Hematopoietic multipotent progenitor cell treated with erythropoietin and hydrocortisone succinate and interleukin-3 and kit ligand, for 17 days (in vitro differentiated cells): ENCODE results near the gene FAF2.

Experiments used
- DNase-seq: peaks from one replicate; pipeline ENCODE4 v3.0.0-alpha.2; 2015; ENCODE audit warnings: low spot score

The FAF2 gene

GRCh38 chr5:176531902-176532493, 83.8 kb downstream of the FAF2 start:
- no peak for DNase-seq

DNA sequence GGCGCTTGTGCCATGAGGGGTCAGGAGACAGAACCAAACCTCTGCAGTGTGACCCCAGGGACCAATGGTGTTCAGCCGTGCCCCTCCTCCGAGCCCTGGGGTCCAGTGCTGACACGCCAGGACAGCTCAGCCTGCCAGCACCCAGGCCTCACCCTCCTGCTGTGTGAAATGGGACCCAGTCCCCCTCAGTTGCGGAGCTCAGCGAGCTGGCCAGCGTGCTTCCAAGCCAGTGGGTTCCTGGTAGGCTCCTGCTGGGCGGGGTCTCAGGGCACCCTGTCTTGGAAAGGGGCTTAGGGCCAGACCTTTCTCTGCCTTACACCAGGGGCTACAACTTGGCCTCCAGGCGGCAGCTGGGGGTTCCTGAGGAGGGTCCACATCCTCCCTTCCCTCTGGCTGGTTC, 84.6 kb downstream of the FAF2 start:
- DNase-seq = no peak

- no peak for DNase-seq
Measured at GRCh38 chr5:176533390-176533789, 85.2 kb downstream of the FAF2 start.

DNA sequence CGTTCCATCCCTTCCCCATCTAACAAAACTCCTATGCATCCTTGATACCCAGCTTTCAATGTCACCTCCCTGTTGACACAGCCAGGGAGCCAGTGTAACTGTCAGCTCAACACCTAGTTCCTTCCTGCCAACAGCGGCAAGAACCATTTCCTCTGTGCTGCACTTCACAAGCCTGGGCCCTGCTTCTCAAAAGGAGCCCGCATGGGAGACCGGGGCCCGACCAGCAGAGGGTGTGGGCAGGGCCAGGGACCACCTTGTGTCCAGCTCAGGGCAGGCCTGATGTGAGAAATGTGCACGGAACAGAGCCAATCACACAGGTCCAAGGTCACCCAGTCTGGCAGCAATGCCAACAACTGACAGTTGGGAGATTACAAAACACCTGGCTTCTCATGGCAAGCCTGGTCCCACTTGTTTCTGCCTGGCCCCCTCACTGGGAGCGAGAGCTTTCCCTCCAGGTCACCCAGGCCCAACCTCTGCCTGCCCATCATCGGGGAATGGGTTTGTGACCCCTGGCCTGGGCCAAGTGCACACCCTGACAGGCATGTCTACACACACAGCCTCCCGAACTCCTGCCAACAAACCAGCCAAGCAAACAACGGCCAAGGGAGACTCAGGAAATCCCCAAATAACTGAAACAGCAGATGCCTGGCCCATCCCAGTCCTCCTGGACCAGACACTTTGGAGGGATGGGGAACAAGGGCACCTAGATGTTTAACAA, 85.9 kb downstream of the FAF2 start:
- no peak for DNase-seq

GRCh38 chr5:176534640-176535039, 86.5 kb downstream of the FAF2 start:
- DNase-seq = no peak

GRCh38 chr5:176535101-176535663, 87.0 kb downstream of the FAF2 start:
- peak; percentile 55 for DNase-seq

GRCh38 chr5:176535664-176536131, 87.5 kb downstream of the FAF2 start:
- DNase-seq = no peak

DNA sequence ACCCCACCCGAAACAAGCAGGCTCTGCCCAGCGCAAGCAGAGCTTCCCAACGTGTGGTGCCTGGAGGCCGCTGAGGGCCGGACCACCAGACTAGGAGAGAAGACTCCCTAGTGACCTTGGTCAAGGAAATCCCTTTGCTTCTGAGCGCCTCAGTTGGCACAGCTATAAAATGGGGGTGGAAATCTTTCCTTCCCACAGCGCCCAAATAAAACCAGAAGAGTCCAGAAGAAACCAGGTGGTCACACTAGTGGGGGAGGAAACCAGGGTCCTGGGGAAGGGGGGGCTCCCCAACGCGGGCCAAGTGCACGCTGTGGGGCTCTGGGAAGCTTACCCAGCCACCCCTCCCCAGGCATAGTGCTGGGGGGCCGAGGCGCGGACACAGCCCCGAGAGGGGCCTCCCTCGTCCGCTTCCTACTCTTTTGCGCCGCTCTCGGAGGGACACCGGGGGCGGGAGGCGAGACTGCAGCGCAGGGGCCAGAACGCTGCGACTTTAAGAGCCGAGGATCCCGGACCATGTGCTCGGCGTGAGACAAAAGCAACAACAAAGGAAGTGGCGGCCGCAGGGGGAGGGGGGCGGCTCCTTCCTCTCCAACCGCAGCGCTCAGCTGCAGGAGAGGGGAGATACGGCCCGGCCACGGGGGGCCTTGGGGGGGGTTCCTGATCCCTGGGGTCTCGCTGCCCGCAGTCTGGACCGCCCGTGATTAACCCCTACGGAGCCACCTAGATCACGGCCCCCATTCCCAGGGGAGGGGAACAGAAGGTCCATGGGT, 88.1 kb downstream of the FAF2 start:
- DNase-seq = peak; percentile 32

DNA sequence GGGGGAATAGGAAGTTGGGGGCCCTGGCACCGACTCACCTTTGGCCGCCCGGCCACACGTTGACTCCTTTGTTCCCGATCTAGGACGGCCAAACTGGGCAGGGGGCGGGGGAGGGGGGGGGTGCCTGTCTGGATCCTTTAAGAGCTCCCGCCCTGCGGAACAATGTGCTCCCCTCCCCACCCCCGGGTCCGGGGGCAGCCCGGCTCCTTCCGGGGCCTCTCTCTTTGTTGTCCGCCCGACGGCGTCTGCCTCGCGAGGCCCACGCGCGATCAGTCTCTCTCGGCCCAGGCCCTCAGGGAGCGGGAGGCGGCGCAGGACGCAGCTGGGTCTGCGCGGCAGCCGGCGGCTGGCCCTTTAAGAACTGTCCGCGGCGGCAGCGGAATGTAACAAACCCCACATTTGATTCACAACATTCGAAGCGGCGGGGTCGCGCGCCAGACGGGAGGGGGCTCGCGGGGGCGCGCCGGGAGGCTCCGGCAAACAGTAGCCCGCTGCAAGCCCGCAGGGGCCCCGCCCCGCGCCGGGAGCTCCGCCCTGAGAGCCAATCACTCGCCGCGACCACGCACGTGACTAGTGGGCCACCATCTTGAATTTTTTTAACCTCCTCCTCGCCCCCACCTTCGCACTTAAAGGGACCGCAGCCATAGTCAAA, 88.8 kb downstream of the FAF2 start, which contains the start of gene RNF44:
RNF44 (minus strand) TSS at position 501 of the 652 bp plus-strand sequence. CDS start 4,930 bp downstream, outside the sequence.
- DNase-seq = peak; percentile 97

DNA sequence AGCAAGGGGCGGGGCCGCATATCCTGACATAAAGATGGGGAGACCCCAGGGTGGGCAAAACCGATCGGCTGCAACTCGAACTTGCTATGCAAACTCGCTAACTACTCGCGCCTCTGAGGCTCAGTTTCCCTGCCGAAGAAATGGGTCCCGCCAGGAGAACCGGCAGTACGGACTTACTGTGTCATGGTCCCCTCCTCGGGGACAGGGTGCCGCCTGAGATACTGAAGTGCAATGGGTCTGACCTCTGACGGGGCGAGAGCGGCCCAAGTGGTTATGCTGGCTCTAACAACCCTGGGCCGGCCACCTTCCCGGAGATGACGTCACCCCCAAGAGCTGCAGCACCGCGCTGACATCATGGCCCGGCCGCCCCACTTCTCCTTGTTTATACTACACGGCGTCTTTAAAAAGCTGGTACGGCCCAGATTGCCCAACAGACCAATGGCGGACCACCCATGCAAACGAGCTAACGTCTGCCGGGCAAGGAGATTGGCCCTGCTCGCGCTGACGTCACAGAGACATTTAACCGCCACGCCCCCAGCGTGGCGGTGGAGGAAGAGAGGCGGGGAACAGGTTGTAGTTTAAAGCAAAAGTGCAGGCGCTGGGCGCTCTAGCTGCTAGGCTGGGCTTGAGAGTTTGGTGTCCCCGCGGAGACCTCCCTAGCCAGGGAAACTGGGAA, 89.5 kb downstream of the FAF2 start:
- peak; percentile 99 for DNase-seq

DNA sequence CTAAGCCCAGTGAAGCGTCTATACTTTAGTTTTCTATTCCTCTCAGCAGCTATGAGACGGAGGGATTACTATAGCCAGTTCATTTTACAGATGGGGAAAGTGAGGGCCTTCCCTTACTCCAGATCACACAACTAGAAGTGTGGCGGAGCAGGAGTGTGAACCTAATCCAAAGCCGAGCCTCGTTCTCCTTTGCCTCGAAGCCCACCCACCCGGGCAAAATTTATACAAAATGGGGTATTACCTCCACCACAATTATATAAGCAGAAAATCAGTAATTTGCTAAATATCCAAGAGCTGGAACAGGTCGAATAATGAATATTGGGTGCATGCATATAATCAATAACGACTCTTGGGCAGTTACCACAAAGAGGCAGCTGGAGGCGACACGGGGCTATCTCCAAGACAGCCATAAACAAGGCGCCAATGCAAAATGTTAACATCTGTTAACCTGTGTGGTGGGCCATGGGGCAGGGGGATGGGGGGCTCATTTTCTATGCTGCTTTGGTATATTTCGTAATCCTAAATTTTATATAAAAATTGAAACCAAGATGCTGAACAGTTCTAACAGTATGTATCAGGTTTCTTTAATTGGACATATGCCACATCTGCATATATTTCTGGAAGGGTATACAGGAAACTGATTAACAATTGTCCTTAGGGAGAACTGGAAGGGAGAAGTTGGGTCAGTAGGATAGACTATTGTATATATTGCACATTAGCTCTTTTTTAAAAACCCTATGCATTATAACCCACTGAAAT, 90.2 kb downstream of the FAF2 start:
- no peak for DNase-seq

DNA sequence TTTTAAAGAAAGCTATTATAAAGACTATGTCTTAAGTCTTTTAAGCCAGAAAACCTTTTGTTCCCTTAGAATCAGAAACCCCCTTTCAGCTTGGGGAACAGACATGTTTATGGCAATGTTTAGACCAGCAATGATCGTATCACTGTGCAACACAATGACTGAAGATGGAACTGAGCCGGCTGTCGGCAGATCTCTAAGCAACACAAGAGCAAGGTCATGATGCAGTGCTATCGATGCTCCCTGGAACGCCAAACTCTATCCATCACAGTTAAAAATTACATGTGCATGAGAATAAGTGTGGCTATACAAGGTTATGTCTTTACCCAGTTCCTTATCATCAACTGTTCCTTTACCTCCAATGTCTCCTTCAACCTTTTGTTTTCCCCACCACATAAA, 90.8 kb downstream of the FAF2 start:
- no peak for DNase-seq

DNA sequence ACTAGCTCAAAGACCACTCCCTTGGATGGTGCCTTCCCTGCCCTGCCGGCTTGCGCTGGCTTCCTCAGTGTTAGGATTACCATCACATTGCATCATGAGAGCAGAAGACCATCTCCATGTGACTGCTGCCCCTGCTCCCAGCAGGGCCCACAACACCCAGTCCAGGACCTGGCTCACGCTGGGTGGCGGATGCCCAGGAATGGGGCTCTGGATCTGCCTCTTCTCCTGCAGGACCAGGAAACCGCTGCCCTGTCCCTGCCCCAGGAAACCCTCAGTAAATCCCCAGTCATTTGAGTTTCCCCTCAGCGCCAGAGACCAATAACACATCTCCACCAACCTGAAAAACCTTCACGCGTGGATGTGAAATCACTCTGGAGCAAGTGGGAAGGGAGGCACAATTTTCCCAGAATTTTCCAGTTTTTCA, 92.3 kb downstream of the FAF2 start:
- no peak for DNase-seq

DNA sequence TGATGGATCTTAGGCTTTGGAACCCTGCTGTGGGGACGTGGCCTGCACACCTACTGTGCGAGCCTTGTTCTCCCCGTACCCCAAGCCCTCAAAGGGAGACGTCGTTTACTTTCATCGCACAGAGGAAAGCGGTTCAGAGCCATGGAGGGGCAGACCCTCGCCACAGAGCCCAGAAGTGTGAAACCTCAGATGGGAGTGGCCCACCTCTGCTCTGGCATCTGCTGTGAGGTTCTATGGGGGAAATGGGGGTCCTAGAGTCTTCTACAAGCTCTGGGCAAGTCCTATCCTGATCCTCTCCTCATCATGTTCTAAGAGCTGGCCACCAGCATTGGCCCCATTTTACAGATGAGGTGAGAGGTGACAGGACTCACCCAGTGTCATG, 92.8 kb downstream of the FAF2 start:
- no peak for DNase-seq

- no peak for DNase-seq
Measured at GRCh38 chr5:176541338-176542134, 93.4 kb downstream of the FAF2 start.

DNA sequence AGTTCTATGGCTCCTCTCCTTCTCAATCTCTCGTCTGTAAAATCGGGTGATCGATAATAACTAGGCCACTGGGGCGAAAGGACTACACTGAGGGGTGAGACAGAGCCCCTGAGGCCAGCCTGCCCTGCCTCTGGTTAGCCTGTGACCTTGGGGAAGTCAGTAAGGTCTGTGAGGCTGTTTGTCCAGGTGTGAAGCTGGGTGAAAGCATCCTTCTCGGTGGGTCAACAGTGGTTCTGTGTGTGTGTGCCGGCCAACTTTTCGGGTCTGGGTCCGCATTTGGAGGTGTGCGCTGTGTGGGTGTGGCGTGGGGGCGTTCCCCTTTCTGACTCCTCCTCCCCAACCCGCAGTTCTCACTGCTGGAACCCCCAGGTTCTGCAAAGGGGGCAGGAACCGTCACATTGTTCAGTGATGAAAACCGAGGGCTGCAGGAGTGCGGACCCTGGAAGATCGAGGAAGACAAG, 94.0 kb downstream of the FAF2 start:
- DNase-seq = peak; percentile 22

- DNase-seq = peak; percentile 21
Measured at GRCh38 chr5:176542596-176543427, 94.6 kb downstream of the FAF2 start.

DNA sequence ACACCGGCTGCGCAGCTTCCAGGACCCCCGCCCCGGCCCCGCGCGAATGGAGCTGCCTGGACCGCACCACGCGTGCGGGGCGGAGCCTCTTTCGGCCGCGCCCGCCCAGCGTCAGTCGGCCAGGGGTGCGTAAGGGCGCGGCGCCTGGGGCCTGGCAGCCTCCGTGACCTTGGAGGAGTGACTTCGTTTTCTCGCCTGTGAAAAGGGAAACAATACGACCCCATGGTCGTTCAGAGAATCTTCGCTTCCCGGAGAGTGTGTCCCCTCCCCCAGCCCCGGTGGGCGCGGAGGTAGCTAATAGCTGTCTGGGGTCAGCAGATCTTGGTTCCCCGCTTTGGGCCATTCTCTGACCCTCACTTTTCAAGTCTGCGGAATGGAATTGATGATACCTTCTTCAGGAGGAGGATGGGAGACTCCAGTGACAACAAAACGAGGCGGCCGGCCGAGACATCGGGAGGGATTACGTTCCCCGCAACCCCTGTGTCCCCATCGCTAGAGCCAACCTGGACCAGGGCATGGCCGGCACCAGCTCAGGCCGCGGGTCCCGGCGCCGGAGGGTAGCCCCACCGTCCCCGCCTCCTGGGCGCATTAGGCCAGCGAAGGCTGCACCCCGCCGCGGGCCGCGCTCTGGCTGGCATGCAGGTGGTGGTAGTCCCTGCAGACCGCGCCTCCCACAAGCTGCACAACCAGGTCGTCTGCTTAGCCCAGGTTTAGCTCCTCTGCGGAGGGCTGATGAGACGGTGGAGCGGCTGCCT, 95.4 kb downstream of the FAF2 start:
- DNase-seq = peak; percentile 73
